H1 (cell line): ENCODE results near the gene NUMB. TPM values are rescaled to one million over a fixed set of nuclear protein-coding genes. Genes with fewer than 3 reads are reported as not detected.

Source experiments
- CTCF ChIA-PET: fragments of 300-600 bp; sonication (Branson Sonifier 250); formaldehyde crosslinking; loops from one replicate; lab custom pipeline; 2021; ENCODE audit not compliant: partially characterized antibody; lab: Charles Lee
- POLR2A ChIA-PET: fragments of 300-600 bp; sonication (Branson Sonifier 250); formaldehyde crosslinking; loops from one replicate; lab custom pipeline; 2021; ENCODE audit warnings: inconsistent platforms; ENCODE audit not compliant: partially characterized antibody; lab: Charles Lee
- DNase-seq, 2 experiments: peaks; one replicate each; pipeline versions ENCODE4 v3.0.0 to v3.0.0-alpha.2; 2010 to 2022; ENCODE audit warnings: low spot score in 2 of 2, low read depth in 1 of 2, mixed read lengths in 1 of 2
- FAIRE-seq: peaks from 2 replicates; lab custom pipeline; 2011; peaks lifted over from hg19 to GRCh38; lab: Jason Lieb, UNC
- H2AFZ ChIP-seq: 2 replicates; pipeline ENCODE4 v1.8.1; 2012; ENCODE audit warnings: low read length, inconsistent platforms
- H2AK5ac ChIP-seq: 2 replicates; pipeline ENCODE4 v1.6.1; 2013; ENCODE audit warnings: low read depth, low read length
- H2BK120ac ChIP-seq: replicated peaks from 2 replicates; pipeline ENCODE3; 2013; ENCODE audit warnings: low read depth, low read length, inconsistent platforms
- H2BK12ac ChIP-seq: 2 replicates; pipeline ENCODE4 v1.6.1; 2013; ENCODE audit warnings: low read depth, low read length
- H2BK15ac ChIP-seq: 2 replicates; pipeline ENCODE4 v1.6.1; 2013; ENCODE audit warnings: low read length
- H2BK20ac ChIP-seq: 2 replicates; pipeline ENCODE4 v1.6.1; 2013; ENCODE audit warnings: low read length
- H2BK5ac ChIP-seq: 2 replicates; pipeline ENCODE4 v1.6.1; 2013; ENCODE audit warnings: low read depth, low read length
- H3K14ac ChIP-seq: 2 replicates; pipeline ENCODE4 v1.6.1; 2013; ENCODE audit warnings: inconsistent platforms; ENCODE audit not compliant: insufficient read length
- H3K18ac ChIP-seq: 2 replicates; pipeline ENCODE4 v1.6.1; 2013; ENCODE audit warnings: low read length; ENCODE audit errors: extremely low read depth
- H3K23ac ChIP-seq: 2 replicates; pipeline ENCODE4 v1.6.1; 2013; ENCODE audit warnings: inconsistent platforms; ENCODE audit not compliant: insufficient read length
- H3K23me2 ChIP-seq: 2 replicates; pipeline ENCODE4 v1.6.1; 2013; ENCODE audit warnings: low read depth, low read length
- H3K27ac ChIP-seq: 2 replicates; pipeline ENCODE4 v1.6.1; 2011; ENCODE audit warnings: low read depth, low read length, inconsistent platforms
- H3K27me3 ChIP-seq, 4 experiments: replicated peaks in 1 of 4; 1 replicate in 1 of 4; 2 replicates in 3 of 4; pipeline versions ENCODE4 v1.6.1 to v1.8.1; 2011 to 2013; ENCODE audit warnings: low read length in 3 of 4, mild to moderate bottlenecking in 3 of 4, inconsistent platforms in 2 of 4, mixed read lengths in 2 of 4, moderate library complexity in 1 of 4; ENCODE audit not compliant: control insufficient read depth in 3 of 4, insufficient read depth in 3 of 4; ENCODE audit errors: extremely low read depth in 1 of 4
- H3K36me3 ChIP-seq, 4 experiments: 2 replicates each; pipeline versions ENCODE4 v1.6.1 to v1.8.1; 2011 to 2013; ENCODE audit warnings: mild to moderate bottlenecking in 4 of 4, low read length in 3 of 4, moderate library complexity in 2 of 4, control low read depth in 1 of 4, inconsistent platforms in 1 of 4; ENCODE audit not compliant: insufficient read depth in 4 of 4, control insufficient read depth in 2 of 4
- H3K4ac ChIP-seq: replicated peaks from 2 replicates; pipeline ENCODE3; 2013; ENCODE audit warnings: low read length, low read depth, mixed read lengths, inconsistent platforms; ENCODE audit not compliant: insufficient read length
- H3K4me1 ChIP-seq, 4 experiments: replicated peaks in 1 of 4; 1 replicate in 1 of 4; 2 replicates in 3 of 4; pipeline versions ENCODE4 v1.6.1 to v1.8.1; 2011 to 2013; ENCODE audit warnings: low read length in 3 of 4, inconsistent platforms in 2 of 4, mixed read lengths in 1 of 4; ENCODE audit not compliant: insufficient read depth in 4 of 4, control insufficient read depth in 3 of 4
- H3K4me2 ChIP-seq, 2 experiments: 2 replicates each; pipeline versions ENCODE4 v1.6.1 to v1.8.1; 2011 to 2013; ENCODE audit warnings: low read depth in 2 of 2, low read length in 2 of 2, control low read depth in 1 of 2, inconsistent platforms in 1 of 2, mild to moderate bottlenecking in 1 of 2; ENCODE audit not compliant: insufficient read depth in 1 of 2
- H3K4me3 ChIP-seq, 4 experiments: fragments of 200-600, 300-600 bp in 1 of 4; sonication (generic), shearing (Covaris generic), sonication (Bioruptor Twin) in 1 of 4; 2 replicates each; pipeline versions ENCODE4 v1.5.1 to v1.8.1; 2011 to 2016; ENCODE audit warnings: low read length in 4 of 4, low read depth in 3 of 4, control low read depth in 2 of 4, inconsistent platforms in 2 of 4, mild to moderate bottlenecking in 2 of 4, mixed read lengths in 1 of 4, moderate library complexity in 1 of 4; ENCODE audit not compliant: insufficient read depth in 2 of 4; ENCODE audit errors: extremely low read depth in 1 of 4
- H3K56ac ChIP-seq: replicated peaks from 2 replicates; pipeline ENCODE3; 2013; ENCODE audit warnings: low read depth, mild to moderate bottlenecking, mixed read lengths, low read length, inconsistent platforms; ENCODE audit not compliant: insufficient read length
- H3K79me1 ChIP-seq: 2 replicates; pipeline ENCODE4 v1.6.1; 2013; ENCODE audit warnings: low read depth, low read length, control low read depth
- H3K79me2 ChIP-seq, 2 experiments: 2 replicates each; pipeline versions ENCODE4 v1.6.1 to v1.8.1; 2012 to 2013; ENCODE audit warnings: low read length in 2 of 2, mild to moderate bottlenecking in 2 of 2, inconsistent platforms in 1 of 2; ENCODE audit not compliant: insufficient read depth in 2 of 2, control insufficient read depth in 1 of 2
- H3K9ac ChIP-seq, 4 experiments: replicated peaks in 1 of 4; 1 replicate in 1 of 4; 2 replicates in 3 of 4; pipeline versions ENCODE4 v1.6.1 to v1.8.1; 2011 to 2013; ENCODE audit warnings: low read depth in 3 of 4, low read length in 3 of 4, control low read depth in 2 of 4, mild to moderate bottlenecking in 2 of 4, moderate library complexity in 2 of 4, inconsistent platforms in 1 of 4; ENCODE audit errors: extremely low read depth in 1 of 4
- H3K9me3 ChIP-seq, 2 experiments: 2 replicates each; pipeline versions ENCODE4 v1.6.1 to v1.8.1; 2012 to 2013; ENCODE audit warnings: mild to moderate bottlenecking in 2 of 2, moderate library complexity in 2 of 2, control low read depth in 1 of 2, inconsistent platforms in 1 of 2, low read depth in 1 of 2, low read length in 1 of 2, mixed read lengths in 1 of 2; ENCODE audit not compliant: insufficient read depth in 2 of 2
- H4K20me1 ChIP-seq, 2 experiments: replicated peaks in 1 of 2; 2 replicates each; pipeline versions ENCODE3 to v1.8.1; 2011 to 2013; ENCODE audit warnings: inconsistent platforms in 2 of 2, low read length in 2 of 2, mild to moderate bottlenecking in 1 of 2; ENCODE audit not compliant: insufficient read depth in 2 of 2, control insufficient read depth in 1 of 2
- H4K5ac ChIP-seq: 2 replicates; pipeline ENCODE4 v1.6.1; 2013; ENCODE audit warnings: low read length, low read depth, mixed read lengths, inconsistent platforms; ENCODE audit not compliant: insufficient read length
- H4K8ac ChIP-seq: 2 replicates; pipeline ENCODE4 v1.8.0; 2013; ENCODE audit warnings: mild to moderate bottlenecking, moderate library complexity, low read length, inconsistent platforms; ENCODE audit not compliant: insufficient read depth; ENCODE audit errors: extremely low read depth
- H4K91ac ChIP-seq: replicated peaks from 2 replicates; pipeline ENCODE3; 2013; ENCODE audit warnings: low read length, mixed read lengths, inconsistent platforms; ENCODE audit not compliant: insufficient read length
- CBX8 ChIP-seq: fragments of 300-800, 300-1000 bp; sonication (generic); IDR thresholded peaks from 2 replicates; pipeline ENCODE4 v1.7.1; 2016; ENCODE audit warnings: low read depth, low read length, borderline replicate concordance
- CTCF ChIP-seq, 3 experiments: IDR thresholded peaks; 1 replicate in 2 of 3; 2 replicates in 1 of 3; pipeline versions ENCODE4 v1.5.1 to v1.6.1; 2011; ENCODE audit warnings: low read length in 3 of 3, mild to moderate bottlenecking in 3 of 3, inconsistent platforms in 2 of 3, low read depth in 1 of 3, moderate library complexity in 1 of 3; ENCODE audit not compliant: insufficient read depth in 1 of 3; ENCODE audit errors: control extremely low read depth in 1 of 3
- EGR1 ChIP-seq: IDR thresholded peaks from 2 replicates; pipeline ENCODE4 v1.6.1; 2011; ENCODE audit warnings: low read depth, low read length, borderline replicate concordance
- SP1 ChIP-seq: IDR thresholded peaks from 2 replicates; pipeline ENCODE4 v1.6.1; 2011; ENCODE audit warnings: low read depth, low read length
- SUZ12 ChIP-seq: fragments of 200-600 bp; sonication (generic); IDR thresholded peaks from 2 replicates; pipeline ENCODE4 v1.6.1; 2012; ENCODE audit warnings: mild to moderate bottlenecking, inconsistent platforms, low read length, moderate library complexity, mixed read lengths
- TAF7 ChIP-seq: optimal IDR thresholded peaks from 2 replicates; pipeline ENCODE3; 2011; ENCODE audit warnings: low read depth, mild to moderate bottlenecking, inconsistent platforms, low read length, moderate library complexity, borderline replicate concordance
- WGBS, 2 experiments: shearing (Covaris generic) in 1 of 2; methylation state at CpG; one replicate each; pipeline versions ENCODE4 v1.1.6 to v1.1.7; 2013 to 2015; ENCODE audit warnings: low lambda C conversion rate in 2 of 2, mixed read lengths in 2 of 2, inconsistent platforms in 1 of 2, low coverage in 1 of 2, missing lambda C conversion rate in 1 of 2; ENCODE audit not compliant: insufficient replicate concordance in 2 of 2, insufficient coverage in 1 of 2, insufficient read length in 1 of 2; ENCODE audit errors: extremely low coverage in 1 of 2, missing lambda C conversion rate in 1 of 2; 5-methylcytosine and 5-hydroxymethylcytosine counted together
- polyA plus RNA-seq, 7 experiments: library from polyadenylated mRNA; depleted of rRNA in 3 of 7; stranded (reverse) in 5 of 7; unstranded in 2 of 7; fragments of >200 nt in 5 of 7; fragments of 200-250 nt in 2 of 7; gene quantifications; 1 replicate in 5 of 7; 2 replicates in 1 of 7; 4 replicates in 1 of 7; pipeline versions ENCODE4 v1.2.1 to v1.2.3, GENCODE V29; 2011 to 2013; ENCODE audit warnings: missing spikeins in 2 of 7, mixed read lengths in 2 of 7
- total RNA-seq: library from RNA; stranded (reverse); fragmentation: NEBNext Ultra II Directional; extraction: Animal tissue kit (Norgen Biotek cat#: 25700); gene quantifications from 2 replicates; pipeline ENCODE4 v1.2.1, GENCODE V29; 2021

Gene NUMB
- total and polyA plus RNA-seq, 2 of the 8 experiments (the other 6 are each of a cell fraction or from before 2014, with no cell fraction given), result 54.3 to 78.1 TPM

GRCh38 chr14:73264885-73265720 is 193.2 kb downstream of the NUMB start:
- TF ChIP-seq CBX8 (no peak), TAF7 (no peak), CTCF (IDR thresholded peaks at IDR 0.05; ENCODE audit: control extremely low read depth in 1 of 3, insufficient read depth in 1 of 3, low read depth in 1 of 3, low read length in 3 of 3) (no peak), SUZ12 (no peak), SP1 (no peak), EGR1 (no peak)
- no peak overlapping the region for H2BK12ac ChIP-seq
- peaks cover 0 to 6% (median 2%) of the 10 kb centered on the region in 4 experiments; a peak in 4 of 7 replicates for H3K4me1 ChIP-seq
- no peaks in the 10 kb centered on the region for H3K27me3 ChIP-seq
- no peaks in the 10 kb centered on the region for H3K79me2 ChIP-seq
- H4K5ac ChIP-seq, result no peak overlapping the region
- no peaks in the 10 kb centered on the region for H3K9me3 ChIP-seq
- H4K91ac ChIP-seq, result no peak overlapping the region
- H2AK5ac ChIP-seq, result no peak overlapping the region
- no peaks in the 10 kb centered on the region for H3K79me1 ChIP-seq
- POLR2A ChIA-PET, result interaction anchor here (0.7 to 3.8 kb wide), 8 partner anchors 9 to 42 kb away, joined by 3 to 21 read pairs (median 6); partner anchors contain the start of gene PAPLN
- peaks cover 3 to 26% (median 11%) of the 10 kb centered on the region in 4 experiments; a peak in 6 of 8 replicates for H3K36me3 ChIP-seq
- no peak overlapping the region for H3K4me2 ChIP-seq
- H2BK5ac ChIP-seq, result no peak overlapping the region
- H2BK20ac ChIP-seq, result no peak overlapping the region
- no peak overlapping the region for H2BK15ac ChIP-seq
- H3K18ac ChIP-seq, result no peak overlapping the region
- no peak for FAIRE-seq
- H2BK120ac ChIP-seq, result no peak overlapping the region
- no peak overlapping the region for H3K23ac ChIP-seq
- DNase-seq, result no peak
- H2AFZ ChIP-seq, result no peak overlapping the region
- no peak overlapping the region for H3K9ac ChIP-seq
- H3K4ac ChIP-seq, result no peak overlapping the region
- no peak overlapping the region for H3K4me3 ChIP-seq
- no peak overlapping the region for H3K14ac ChIP-seq
- no peaks in the 10 kb centered on the region; the same call in 1 of the 2 replicates for H3K23me2 ChIP-seq
- H4K8ac ChIP-seq, result no peak overlapping the region
- WGBS, 2 experiments, result 92% methylated on average over 16 of the region's 18 CpGs; no CpG with 5 or more reads in 1 of the 2 experiments
- CTCF ChIA-PET, result interaction anchor here (0.6 to 5.1 kb wide), 12 partner anchors 16 to 557 kb away, joined by 3 to 46 read pairs (median 4); no protein-coding TSS in a partner anchor
- H4K20me1 ChIP-seq, result peaks cover 0 to 2% of the 10 kb centered on the region in 2 experiments
- H3K27ac ChIP-seq, result no peak overlapping the region
- H3K56ac ChIP-seq, result no peak overlapping the region
